Left renal pelvis (tissue), 4 donors: ENCODE results near the gene PEMT. TPM values are rescaled to one million over a fixed set of nuclear protein-coding genes. Genes with fewer than 3 reads are reported as not detected.
A peak's percentile ranks its signal among the peaks of the same experiment; 100 is the strongest.
"Not testable (repeated sequence)": the region's sequence is repeated elsewhere in the genome, so short reads cannot be mapped to it uniquely, and the experiment has no call there.

Experiments
- DNase-seq, 4 donors: peaks; one replicate each; pipeline ENCODE4 v3.0.0-alpha.2; 2013; ENCODE audit warnings: low read depth in 4 of 4, low spot score in 3 of 4
- polyA plus RNA-seq, 4 donors: library from polyadenylated mRNA; unstranded; fragments of 120-200 nt; gene quantifications; one replicate each; pipeline ENCODE4 v1.2.1, GENCODE V29; 2013; ENCODE audit not compliant: insufficient read length in 4 of 4

The PEMT gene
- polyA plus RNA-seq, 4 donors = 22.8 to 31.7 (median 27.1) TPM

DNA sequence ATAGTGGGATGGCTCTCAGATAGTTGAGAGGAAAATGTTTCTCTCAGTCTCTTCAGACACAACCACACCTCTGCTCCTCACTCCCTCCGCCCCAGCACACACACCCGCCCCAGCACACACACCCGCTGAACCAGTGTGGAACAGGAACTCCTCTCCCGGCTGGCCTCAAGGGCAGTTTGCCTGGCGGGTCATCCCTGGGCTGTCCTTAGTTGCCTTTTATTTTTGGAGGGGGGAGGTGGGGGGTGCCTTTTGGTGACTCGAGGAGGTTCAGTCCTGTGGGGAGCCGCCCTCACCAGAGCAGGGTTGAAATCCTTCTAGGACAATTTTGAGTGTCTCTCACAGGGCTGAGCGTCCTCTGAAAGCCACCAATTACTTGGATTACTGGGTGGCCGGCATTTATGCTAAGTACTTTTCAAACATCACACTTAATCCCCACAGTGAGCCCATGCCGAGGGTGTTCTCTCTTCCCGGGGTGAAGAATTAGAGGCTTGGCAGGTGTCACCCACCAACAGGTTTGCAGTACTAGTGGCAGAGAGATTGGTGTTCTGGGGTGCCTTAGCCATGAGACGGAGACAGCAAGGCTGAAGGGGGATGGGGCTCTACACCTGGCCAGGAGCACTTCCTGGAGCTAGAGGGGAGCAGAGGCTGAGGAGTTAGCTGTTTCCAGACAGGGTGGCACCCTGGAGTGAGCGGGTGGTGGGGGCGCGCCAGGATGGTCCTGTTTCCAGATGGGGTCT is 98.1 kb downstream of the PEMT start:
- DNase-seq = no peak

DNA sequence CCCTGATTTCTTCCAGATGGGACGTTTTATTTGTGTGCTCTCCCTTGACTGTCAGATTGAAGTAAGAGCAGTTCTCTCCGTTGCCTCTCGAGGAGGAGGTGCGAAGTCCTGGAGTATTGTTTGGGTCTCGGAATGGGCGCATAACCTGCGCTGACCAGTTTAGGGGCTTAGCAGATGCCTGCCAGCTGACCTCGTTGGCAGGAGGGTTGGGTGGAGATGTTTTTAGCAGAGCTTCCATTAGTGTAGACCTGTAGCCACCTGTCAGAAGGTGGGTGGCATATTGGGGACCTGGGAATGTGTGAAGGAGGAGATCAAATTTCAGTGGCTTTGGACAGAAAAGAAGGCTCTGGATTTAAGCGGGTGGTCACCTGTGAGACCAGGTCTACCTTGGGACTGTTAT is 98.9 kb downstream of the PEMT start:
- no peak for DNase-seq

DNA sequence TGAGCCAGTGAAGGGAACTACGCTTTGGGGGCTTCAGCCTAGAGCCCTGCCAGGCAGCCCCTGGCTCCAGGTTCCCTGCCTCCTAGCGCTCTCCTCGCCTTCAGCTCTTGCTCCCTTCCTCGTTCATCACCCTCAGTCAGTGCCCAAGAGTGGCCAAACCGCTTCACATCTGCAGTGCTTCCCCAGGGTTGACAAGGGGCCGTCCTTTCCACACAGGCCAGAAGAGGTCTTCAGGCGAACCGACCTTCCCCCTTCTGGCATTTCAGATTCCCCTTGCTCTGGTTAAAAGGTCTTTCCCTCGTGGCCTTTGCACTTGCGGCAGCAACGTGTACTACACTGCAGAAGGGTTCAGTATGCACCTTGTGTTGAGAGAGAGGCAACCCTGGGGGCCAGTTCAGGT is 99.4 kb downstream of the PEMT start:
- DNase-seq = no peak

DNA sequence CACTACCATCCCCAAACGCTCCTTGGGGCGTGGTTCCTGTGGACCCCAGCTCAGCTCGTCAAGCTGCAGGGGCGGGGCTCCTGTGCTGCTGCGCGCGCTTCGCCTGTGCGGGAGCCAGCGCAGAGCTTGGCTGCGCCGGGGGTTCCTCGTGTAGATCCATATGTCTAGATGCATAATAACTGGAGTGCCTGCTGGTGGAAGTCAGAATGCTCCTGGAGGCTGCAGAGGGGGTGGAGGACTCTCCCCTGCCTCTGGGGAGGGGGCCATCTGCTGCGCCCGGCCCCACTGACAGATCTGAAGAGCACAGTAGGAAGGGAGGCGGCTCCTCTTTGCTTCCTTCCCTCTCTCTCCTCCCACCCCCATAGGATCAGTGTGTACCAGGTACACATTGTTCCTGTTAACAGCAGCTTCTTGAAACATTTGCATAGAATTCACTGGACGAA is 99.9 kb downstream of the PEMT start:
- DNase-seq = no peak

DNA sequence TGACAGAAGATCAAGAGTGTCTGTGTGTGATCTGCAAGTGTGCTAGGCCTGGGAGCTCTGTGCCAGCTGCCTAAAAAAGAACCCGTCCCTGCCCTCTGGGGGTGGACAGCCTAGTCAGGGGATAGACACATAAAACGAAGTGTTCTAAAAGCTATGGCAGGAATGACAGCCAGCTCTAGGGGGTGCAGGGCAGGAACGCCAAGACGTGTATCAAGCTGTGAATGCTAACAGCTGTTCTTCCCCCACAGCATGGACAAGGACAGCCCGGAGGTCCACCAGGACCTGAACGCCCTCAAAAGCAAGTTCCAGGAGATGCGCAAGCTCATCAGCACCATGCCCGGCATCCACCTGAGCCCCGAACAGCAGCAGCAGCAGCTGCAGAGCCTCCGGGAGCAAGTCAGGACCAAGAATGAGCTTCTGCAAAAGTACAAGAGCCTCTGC is 100.5 kb downstream of the PEMT start:
- DNase-seq = no peak

DNA sequence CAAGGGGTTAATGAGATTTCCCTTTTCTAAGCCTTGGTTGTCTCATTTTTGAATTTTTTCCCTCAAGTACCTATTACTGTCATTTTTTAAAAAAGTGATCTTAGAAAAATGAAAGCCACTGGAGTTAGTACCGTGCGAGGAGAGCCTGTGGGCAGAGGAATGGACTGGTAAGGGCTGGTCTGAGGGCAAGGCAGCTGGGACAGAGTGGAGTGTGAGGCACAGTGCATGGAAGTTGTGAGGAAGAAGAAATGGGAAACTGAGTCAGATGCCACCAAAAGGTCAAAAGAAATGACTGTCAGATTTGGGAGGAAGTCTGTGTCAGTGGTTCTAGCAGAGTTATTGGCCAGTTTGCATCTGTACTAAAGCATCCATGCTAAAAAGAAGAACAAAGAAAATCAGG is 103.5 kb downstream of the PEMT start:
- no peak for DNase-seq

- DNase-seq = not testable (repeated sequence)
Observed at GRCh38 chr17:17486416-17486815, 105.1 kb downstream of the PEMT start.

DNA sequence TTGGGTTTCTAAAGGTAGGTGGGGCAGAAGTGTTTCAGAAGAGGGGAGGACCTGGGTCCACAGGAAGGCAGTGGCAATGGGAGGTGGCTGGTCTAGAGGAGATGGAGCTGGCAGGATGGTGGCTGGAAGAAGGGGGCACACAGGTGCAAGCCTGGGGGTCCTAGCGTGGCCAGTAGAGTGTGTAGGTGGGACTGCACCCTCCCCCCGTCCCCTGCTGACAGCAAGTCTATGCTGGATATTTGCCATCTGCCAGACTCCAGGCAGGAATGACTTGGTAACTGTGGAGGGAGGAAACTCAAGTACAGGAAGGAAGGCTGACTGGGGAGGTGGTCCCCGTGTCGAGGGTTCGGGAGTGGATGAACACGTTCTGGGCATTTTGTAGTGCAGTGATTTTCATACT is 106.1 kb downstream of the PEMT start:
- DNase-seq = no peak

DNA sequence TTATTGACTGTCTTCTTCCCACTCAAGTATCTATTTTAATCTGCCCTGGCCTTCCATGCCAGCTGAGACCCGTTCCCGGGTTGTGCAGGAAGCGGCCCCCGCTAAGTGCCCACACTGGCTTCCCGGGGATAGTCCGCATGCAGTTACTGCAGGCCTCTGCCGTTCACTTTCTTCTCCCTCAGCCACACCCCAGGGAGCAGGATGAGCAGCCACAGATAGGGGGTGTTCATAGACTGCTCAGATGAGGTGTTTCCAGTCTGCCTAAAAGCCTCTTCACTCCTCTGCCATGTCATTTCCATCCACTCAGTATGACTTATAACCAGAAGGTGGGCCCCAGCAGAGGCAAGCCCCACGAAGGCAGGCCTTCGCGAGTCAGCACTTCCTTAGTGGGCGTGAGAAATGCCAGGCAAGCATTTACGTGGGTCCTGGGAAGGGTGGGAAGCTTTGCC is 107.0 kb downstream of the PEMT start:
- DNase-seq = no peak

DNA sequence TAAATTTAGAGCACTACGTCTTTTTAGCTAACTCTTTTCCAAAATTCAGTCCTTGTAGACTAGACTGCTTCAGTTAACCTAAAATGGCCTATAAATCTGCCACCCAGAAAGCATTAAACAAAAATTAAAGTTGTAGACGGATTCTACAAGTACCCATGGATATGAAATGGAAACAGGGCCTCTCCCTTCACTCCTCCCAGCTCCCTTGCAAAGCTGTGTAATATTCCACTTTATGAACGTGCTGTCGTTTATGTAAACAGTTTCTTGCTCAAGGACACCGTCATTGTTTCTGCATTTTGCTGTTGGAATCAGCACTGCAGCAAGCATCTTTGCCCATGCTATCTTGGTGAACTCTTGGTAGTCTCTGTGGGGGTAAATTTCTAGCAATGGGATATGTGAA is 109.6 kb downstream of the PEMT start:
- DNase-seq = no peak

GRCh38 chr17:17480593-17481148 is 110.8 kb downstream of the PEMT start:
- no peak for DNase-seq

GRCh38 chr17:17479209-17479608 is 112.3 kb downstream of the PEMT start:
- no peak for DNase-seq

DNA sequence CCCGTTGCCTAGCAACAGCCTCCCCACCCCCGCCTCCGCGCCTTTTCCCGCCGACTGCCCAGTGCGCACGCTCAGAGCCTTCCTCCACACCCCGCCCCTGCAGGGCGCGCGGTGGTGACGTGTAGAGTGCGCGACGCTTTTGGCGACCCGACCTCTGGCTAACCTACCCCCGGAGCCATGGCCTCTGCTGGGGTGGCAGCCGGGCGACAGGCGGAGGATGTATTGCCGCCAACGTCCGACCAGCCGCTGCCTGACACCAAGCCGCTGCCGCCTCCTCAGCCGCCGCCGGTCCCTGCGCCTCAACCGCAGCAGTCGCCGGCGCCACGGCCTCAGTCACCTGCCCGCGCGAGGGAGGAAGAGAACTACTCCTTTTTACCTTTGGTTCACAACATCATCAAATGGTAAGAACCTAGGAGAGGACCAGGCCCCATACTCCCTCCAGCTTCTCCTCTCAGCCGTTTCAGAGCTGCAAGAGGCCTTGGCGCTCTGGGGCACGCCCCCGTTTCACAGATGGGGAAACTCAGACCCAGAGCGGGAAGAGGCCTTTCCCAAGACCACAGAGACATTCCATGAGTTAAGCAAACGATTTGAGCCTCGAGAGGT is 114.5 kb downstream of the PEMT start, which contains the start of gene MED9:
MED9 (plus strand) TSS at position 136 of the 603 bp plus-strand sequence; CDS start at position 178, 42 bp downstream.
- peak; percentile 79 to 85 (median 83) for DNase-seq

DNA sequence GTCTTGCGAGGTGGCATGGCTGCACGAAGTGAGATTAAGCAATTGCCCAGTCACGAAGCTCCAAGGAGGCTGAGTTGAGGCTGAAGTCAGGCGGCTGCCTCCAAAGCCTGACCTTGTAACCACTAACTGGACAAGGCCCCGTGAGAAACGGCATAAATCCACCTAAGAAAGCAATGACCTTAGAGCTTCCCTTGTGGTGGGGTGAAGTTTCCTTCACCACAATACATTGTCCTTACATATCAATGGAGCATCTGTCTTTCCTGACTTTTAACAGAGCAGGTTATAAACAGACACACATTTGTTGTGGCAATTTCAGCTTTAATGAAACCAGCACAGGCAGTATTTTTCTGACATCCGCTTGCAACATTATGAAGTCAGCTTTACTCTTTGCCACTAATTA is 117.2 kb downstream of the PEMT start:
- DNase-seq = no peak

- DNase-seq = no peak
Observed at GRCh38 chr17:17472333-17472920, 119.1 kb downstream of the PEMT start.

DNA sequence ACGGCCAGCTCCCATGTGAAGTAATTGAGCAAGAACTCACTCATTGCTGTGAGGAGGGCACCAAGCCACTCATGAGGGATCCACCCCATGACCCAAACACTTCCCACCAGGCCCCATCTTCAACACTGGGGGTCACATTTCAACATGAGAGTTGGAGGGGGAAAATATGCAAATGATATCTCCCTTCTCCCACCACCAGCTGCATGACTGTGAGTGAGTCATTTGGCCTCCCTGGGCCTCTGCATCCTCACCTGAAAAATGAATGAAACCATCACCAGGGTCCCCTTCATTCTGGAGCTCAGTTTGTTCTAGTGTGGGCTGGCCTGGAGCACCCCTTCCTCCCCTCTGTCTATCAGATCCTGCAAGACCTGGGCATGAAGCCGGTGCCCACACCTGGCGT is 121.5 kb downstream of the PEMT start:
- no peak for DNase-seq

DNA sequence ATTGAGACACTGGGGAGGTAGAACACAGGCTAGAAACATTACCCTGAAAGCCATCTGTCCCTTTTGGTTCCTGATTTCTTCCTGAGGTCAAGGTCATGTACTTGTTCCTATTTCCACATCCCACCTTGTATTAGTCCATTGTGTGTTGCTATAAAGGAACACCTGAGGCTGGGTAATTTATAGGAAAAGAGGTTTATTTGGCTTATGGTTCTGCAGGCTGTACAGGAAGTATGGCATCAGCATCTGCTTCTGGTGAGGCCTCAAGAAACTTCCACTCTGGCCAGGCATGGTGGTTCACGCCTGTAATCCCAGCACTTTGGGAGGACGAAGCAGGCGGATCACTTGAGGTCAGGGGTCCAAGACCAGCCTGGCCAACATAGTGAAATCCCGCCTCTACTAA is 122.2 kb downstream of the PEMT start:
- DNase-seq = no peak

GRCh38 chr17:17468217-17469010 is 123.1 kb downstream of the PEMT start:
- no peak for DNase-seq

DNA sequence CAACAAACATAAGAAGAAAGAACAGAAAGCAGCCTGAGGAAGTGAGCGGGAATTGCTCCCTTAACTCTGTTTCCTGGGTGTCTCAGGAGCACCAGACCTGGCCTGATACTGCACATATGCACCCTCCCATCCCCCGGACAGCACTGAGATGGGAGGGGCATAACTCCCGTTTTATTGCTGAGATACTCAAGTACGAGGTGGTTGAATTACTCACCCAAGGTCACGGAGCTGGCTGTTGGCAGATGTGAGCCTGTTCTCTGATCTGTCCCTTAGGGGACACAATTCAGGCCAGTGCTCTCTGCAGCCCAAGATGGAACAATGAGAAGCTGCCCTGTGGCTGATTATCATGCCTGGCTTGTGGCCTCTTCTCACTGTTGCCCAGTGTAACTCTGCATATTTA is 123.8 kb downstream of the PEMT start:
- DNase-seq = no peak

GRCh38 chr17:17467016-17467415 is 124.5 kb downstream of the PEMT start:
- DNase-seq = no peak

DNA sequence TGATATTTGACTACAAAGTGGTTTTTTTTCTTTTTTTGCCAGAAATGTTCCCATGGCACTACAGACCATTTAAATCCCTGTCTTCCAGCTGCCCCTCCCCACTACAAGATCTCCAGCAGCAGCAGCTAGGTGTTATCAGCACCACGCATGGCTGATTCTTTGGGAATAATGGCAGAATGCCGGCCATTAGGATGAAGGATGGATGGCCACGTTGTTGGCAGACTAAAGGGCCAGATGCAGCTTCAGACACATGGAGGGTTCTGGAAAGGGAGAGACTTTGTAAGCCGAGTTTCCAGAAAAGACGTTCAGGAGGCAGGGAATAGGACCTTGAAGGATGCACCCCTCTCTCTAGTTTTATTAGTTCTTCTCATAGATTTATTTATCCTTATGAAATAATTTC is 125.0 kb downstream of the PEMT start:
- no peak for DNase-seq
